PFSK-1 (cell line): ENCODE measurements around the gene ADGRB3.

Experiments used
- FOXP2 ChIP-seq: optimal IDR thresholded peaks from 2 replicates; pipeline ENCODE3; 2011; ENCODE audit warnings: borderline replicate concordance, control low read depth, inconsistent platforms; ENCODE audit not compliant: insufficient read depth; ENCODE audit errors: extremely low read length, extremely low read depth
- POLR2AphosphoS5 ChIP-seq: IDR thresholded peaks from 2 replicates; pipeline ENCODE4 v1.6.1; 2012; ENCODE audit warnings: low read depth, mild to moderate bottlenecking, control low read depth, low read length, moderate library complexity
- SIN3A ChIP-seq: IDR thresholded peaks from 2 replicates; pipeline ENCODE4 v1.6.1; 2012; ENCODE audit warnings: mild to moderate bottlenecking, low read length, moderate library complexity, borderline replicate concordance; ENCODE audit not compliant: insufficient read depth
- TAF1 ChIP-seq: IDR thresholded peaks from 2 replicates; pipeline ENCODE4 v1.6.1; 2012; ENCODE audit warnings: low read length, control low read depth, borderline replicate concordance; ENCODE audit not compliant: insufficient read depth
- TF ChIP-seq, protein P1 (sequence below), 2 experiments: IDR thresholded peaks; 2 replicates each; pipeline versions ENCODE4 v1.6.1 to v1.8.0; 2011 to 2012; ENCODE audit warnings: low read depth in 2 of 2, low read length in 2 of 2, control low read depth in 1 of 2, inconsistent platforms in 1 of 2, mild to moderate bottlenecking in 1 of 2, moderate library complexity in 1 of 2; ENCODE audit not compliant: insufficient read depth in 1 of 2

DNA sequence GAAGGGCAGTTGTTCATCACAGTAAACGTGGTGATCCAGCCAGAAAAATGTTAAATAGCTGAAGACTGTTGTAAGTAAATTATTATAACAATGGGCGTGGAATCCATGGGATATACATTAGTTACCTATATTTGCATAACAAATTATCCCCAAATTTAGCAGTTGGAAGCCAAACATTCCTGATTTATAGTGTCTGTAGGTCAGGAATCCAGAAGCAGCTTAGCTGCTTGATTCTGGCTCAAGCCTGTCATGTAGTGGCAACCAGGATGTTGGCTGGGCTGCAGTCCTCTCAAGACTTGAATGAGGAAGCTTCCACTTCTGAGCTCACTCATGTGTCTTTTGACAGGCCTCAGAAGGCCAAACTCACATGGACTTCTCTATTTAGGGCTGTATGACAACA is 6.9 kb upstream of the ADGRB3 start:
- TF ChIP-seq SIN3A (no peak), POLR2AphosphoS5 (no peak), TAF1 (no peak), FOXP2 (no peak)
- TF ChIP-seq, protein P1, sequence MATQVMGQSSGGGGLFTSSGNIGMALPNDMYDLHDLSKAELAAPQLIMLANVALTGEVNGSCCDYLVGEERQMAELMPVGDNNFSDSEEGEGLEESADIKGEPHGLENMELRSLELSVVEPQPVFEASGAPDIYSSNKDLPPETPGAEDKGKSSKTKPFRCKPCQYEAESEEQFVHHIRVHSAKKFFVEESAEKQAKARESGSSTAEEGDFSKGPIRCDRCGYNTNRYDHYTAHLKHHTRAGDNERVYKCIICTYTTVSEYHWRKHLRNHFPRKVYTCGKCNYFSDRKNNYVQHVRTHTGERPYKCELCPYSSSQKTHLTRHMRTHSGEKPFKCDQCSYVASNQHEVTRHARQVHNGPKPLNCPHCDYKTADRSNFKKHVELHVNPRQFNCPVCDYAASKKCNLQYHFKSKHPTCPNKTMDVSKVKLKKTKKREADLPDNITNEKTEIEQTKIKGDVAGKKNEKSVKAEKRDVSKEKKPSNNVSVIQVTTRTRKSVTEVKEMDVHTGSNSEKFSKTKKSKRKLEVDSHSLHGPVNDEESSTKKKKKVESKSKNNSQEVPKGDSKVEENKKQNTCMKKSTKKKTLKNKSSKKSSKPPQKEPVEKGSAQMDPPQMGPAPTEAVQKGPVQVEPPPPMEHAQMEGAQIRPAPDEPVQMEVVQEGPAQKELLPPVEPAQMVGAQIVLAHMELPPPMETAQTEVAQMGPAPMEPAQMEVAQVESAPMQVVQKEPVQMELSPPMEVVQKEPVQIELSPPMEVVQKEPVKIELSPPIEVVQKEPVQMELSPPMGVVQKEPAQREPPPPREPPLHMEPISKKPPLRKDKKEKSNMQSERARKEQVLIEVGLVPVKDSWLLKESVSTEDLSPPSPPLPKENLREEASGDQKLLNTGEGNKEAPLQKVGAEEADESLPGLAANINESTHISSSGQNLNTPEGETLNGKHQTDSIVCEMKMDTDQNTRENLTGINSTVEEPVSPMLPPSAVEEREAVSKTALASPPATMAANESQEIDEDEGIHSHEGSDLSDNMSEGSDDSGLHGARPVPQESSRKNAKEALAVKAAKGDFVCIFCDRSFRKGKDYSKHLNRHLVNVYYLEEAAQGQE (IDR thresholded peaks at IDR 0.05; ENCODE audit: insufficient read depth in 1 of 2, low read depth in 2 of 2, low read length in 2 of 2): no peak
